ENCODE measurements around the gene OR4C3. TPM values are rescaled to one million over a fixed set of nuclear protein-coding genes. Genes with fewer than 3 reads are reported as not detected.

Gene OR4C3
- total RNA-seq: not detected in 2 replicates

DNA sequence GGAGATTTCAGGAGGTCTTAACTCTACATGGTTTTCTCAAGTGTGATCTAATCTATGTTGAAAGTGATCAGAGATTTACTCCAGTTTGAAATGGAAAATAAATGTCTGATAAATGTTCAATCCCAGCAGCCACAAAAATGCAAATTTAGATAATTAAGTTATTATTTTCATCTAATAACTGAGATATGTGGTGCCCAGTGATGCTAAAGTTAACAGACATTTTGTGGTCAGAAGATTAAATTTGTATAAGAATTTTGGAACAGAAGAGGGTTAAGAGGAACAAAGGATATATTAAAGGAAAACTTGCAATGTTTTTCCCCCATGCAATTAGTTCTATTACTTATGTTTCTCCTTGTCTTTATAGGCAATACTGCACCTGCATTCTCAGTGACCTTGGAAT is at the start of gene OR4C3:
TSS of gene OR4C3 (plus strand) at position 301 of the 400 bp plus-strand sequence. CDS start 102 bp downstream, outside the sequence.

DNA sequence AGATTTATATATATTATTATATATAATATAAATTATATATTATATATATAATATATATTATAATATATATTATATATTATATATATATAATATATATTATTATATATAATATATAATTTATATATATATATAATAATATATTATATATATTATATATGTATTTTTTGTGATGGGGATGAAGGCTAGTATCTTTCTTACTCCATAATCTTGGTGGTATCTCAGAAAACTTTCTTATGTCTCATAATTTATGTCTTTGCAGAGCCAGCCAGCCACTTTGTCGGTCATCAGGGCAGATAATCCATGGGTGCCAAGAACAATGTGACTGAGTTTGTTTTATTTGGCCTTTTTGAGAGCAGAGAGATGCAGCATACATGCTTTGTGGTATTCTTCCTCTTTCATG is 18.8 kb upstream of the OR4C3 start, which contains the start of gene OR4S1:
TSS of gene OR4S1 (plus strand) at position 301 of the 400 bp plus-strand sequence. CDS start at position 301, 0 bp downstream.

DNA sequence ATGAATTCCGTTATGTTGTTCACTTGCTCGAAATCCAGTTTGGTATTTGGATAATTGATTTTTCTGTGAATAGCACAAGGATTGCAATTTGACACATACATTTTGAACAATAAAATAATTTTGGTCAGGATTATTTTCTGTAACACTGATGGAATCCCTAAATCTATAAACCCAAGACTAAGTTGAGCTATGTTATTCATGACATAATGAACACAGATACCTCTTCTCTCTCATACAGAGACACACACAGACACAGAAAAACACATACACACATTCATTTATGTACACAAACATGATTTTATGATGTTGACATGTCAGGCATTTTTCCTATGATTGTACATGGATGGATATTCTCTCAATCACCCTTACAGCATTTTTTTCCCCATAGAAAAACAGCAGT is 41.6 kb downstream of the OR4C3 start, which contains the start of gene OR4C5:
TSS of gene OR4C5 (minus strand) at position 101 of the 400 bp plus-strand sequence. CDS start at position 101, 0 bp downstream.

Other genes with a start within 250 kb of the OR4C3 start
- gene OR4B1, start 108.1 kb upstream of the OR4C3 start, total RNA-seq: not detected in 2 replicates
- gene OR4X2, start 79.8 kb upstream of the OR4C3 start, total RNA-seq: not detected in 2 replicates
- gene OR4X1, start 61.1 kb upstream of the OR4C3 start, total RNA-seq: not detected in 2 replicates
- not detected in 2 replicates for gene OR4S1, start 18.7 kb upstream of the OR4C3 start, total RNA-seq
- gene OR4C5, start 41.5 kb downstream of the OR4C3 start, total RNA-seq: not detected in 2 replicates
- not detected in 2 replicates for gene OR4A47, start 163.9 kb downstream of the OR4C3 start, total RNA-seq